ENCODE data around the gene SLC4A8. TPM values are rescaled to one million over a fixed set of nuclear protein-coding genes. Genes with fewer than 3 reads are reported as not detected.

The SLC4A8 gene
- total and polyA plus RNA-seq, 8 donors: 0.29 to 9.7 (median 0.97) TPM

- H3K36me3 ChIP-seq: no peaks in the 10 kb centered on the region
- TF ChIP-seq CTCF (IDR thresholded peaks at IDR 0.05) (no peak), POLR2AphosphoS5 (IDR thresholded peaks at IDR 0.05) (no peak), POLR2A (IDR thresholded peaks at IDR 0.05) (no peak), EP300 (IDR thresholded peaks at IDR 0.05) (no peak)
These were observed 17.0 kb upstream of the SLC4A8 start for GRCh38 chr12:51407604-51408003.

DNA sequence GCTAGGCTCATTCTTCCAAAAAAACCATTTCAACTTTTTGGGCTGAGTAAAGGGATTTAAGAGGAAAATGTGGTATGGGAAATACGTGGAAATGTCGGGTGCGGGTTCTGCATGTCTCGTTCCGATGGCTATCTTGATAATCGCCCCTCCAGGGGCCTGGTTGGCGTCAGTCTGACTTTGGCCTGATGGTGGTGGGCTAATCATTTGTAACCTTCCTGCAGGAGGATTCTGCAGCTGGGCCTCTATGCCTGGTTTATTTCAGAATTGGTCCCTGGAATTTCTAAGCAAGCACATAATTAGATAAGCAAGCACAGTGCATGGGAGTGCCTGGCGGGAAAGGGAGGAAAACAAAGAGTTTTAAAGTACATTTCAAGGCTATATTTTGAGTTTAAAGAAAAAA, 14.8 kb upstream of the SLC4A8 start:
- H3K27me3 ChIP-seq: no peaks in the 10 kb centered on the region
- TF ChIP-seq POLR2AphosphoS5 (IDR thresholded peaks at IDR 0.05): no peak
- no peaks in the 10 kb centered on the region for H3K36me3 ChIP-seq
- no peak overlapping the region for H3K4me3 ChIP-seq
- H3K27ac ChIP-seq: no peak overlapping the region
- WGBS, 5 donors: 47 to 70% (median 55%) methylated on average over 8 of the region's 8 CpGs
- no peaks in the 10 kb centered on the region for H3K9me3 ChIP-seq
- intact Hi-C loops (cut with DNase I; ENCODE audit: low total_unique reads): no loop called here
- DNase-seq: no peak
- H3K4me1 ChIP-seq: peaks cover 0 to 13% (median 1%) of the 10 kb centered on the region in 4 donors

More at GRCh38 chr12:51407604-51408003, 17.0 kb upstream of the SLC4A8 start:
- Histone ChIP-seq H3K4me1 (peaks cover 0 to 13% (median 1%) of the 10 kb centered on the region in 4 donors), H3K4me3 (no peak overlapping the region), H3K9me3 (no peaks in the 10 kb centered on the region), H3K27ac (no peak overlapping the region), H3K27me3 (no peaks in the 10 kb centered on the region)
- no peak for DNase-seq
- intact Hi-C loops (cut with DNase I; ENCODE audit: low total_unique reads): no loop called here
- 54 to 67% (median 66%) methylated on average over 4 of the region's 4 CpGs for WGBS, 5 donors

GRCh38 chr12:51413149-51413548, 11.5 kb upstream of the SLC4A8 start:
- TF ChIP-seq POLR2A (IDR thresholded peaks at IDR 0.05) (no peak), EP300 (IDR thresholded peaks at IDR 0.05) (no peak), CTCF (IDR thresholded peaks at IDR 0.05) (no peak), POLR2AphosphoS5 (IDR thresholded peaks at IDR 0.05) (no peak)
- Histone ChIP-seq H3K9me3 (no peaks in the 10 kb centered on the region), H3K4me3 (no peak overlapping the region), H3K27ac (no peak overlapping the region), H3K27me3 (peaks cover 0 to 24% (median 0%) of the 10 kb centered on the region in 3 donors), H3K36me3 (no peaks in the 10 kb centered on the region), H3K4me1 (peaks cover 0 to 3% (median 0%) of the 10 kb centered on the region in 4 donors)
- intact Hi-C loops (cut with DNase I; ENCODE audit: low total_unique reads): no loop called here
- DNase-seq: no peak

GRCh38 chr12:51413791-51414190, 10.8 kb upstream of the SLC4A8 start:
- 91 to 96% (median 93%) methylated on average over 3 of the region's 3 CpGs for WGBS, 5 donors
- no peak overlapping the region for H3K4me3 ChIP-seq
- no peak for DNase-seq
- no peak for TF ChIP-seq CTCF (IDR thresholded peaks at IDR 0.05)
- TF ChIP-seq EP300 (IDR thresholded peaks at IDR 0.05): no peak
- TF ChIP-seq POLR2AphosphoS5 (IDR thresholded peaks at IDR 0.05): no peak
- TF ChIP-seq POLR2A (IDR thresholded peaks at IDR 0.05): no peak
- no peaks in the 10 kb centered on the region for H3K9me3 ChIP-seq
- no peak overlapping the region for H3K27ac ChIP-seq
- H3K4me1 ChIP-seq: peaks cover 0 to 6% (median 0%) of the 10 kb centered on the region in 4 donors
- intact Hi-C loops (cut with DNase I; ENCODE audit: low total_unique reads): no loop called here
- H3K27me3 ChIP-seq: peaks cover 0 to 24% (median 0%) of the 10 kb centered on the region in 3 donors
- H3K36me3 ChIP-seq: no peaks in the 10 kb centered on the region

- H3K27ac ChIP-seq: no peak overlapping the region
- no peak for TF ChIP-seq EP300 (IDR thresholded peaks at IDR 0.05)
- no peak for TF ChIP-seq POLR2A (IDR thresholded peaks at IDR 0.05)
- no peak for TF ChIP-seq POLR2AphosphoS5 (IDR thresholded peaks at IDR 0.05)
- no peak for TF ChIP-seq CTCF (IDR thresholded peaks at IDR 0.05)
- peaks cover 0 to 5% (median 0%) of the 10 kb centered on the region in 4 donors for H3K4me1 ChIP-seq
- no peaks in the 10 kb centered on the region for H3K36me3 ChIP-seq
- H3K27me3 ChIP-seq: peaks cover 0 to 29% (median 0%) of the 10 kb centered on the region in 3 donors
- H3K4me3 ChIP-seq: no peak overlapping the region
- intact Hi-C loops (cut with DNase I; ENCODE audit: low total_unique reads): no loop called here
- H3K9me3 ChIP-seq: no peaks in the 10 kb centered on the region
- 79 to 96% (median 93%) methylated on average over 1 of the region's 1 CpG for WGBS, 5 donors
- no peak for DNase-seq
These were observed 8.7 kb upstream of the SLC4A8 start for GRCh38 chr12:51415931-51416330.
